ENCODE data around the gene ELMO1. TPM values are rescaled to one million over a fixed set of nuclear protein-coding genes. Genes with fewer than 3 reads are reported as not detected.

ELMO1 gene
- total and polyA plus RNA-seq, 2 donors from 2014 or later: 6.0 to 35.4 TPM

GRCh38 chr7:37150856-37151255 lies 297.8 kb downstream of the ELMO1 start:
- no peak for FAIRE-seq
- Histone ChIP-seq H3K9ac (ENCODE audit: low read length in 3 of 3) (no peak overlapping the region), H3K4me3 (ENCODE audit: low read length in 3 of 3) (no peak overlapping the region), H3K36me3 (ENCODE audit: control insufficient read depth in 2 of 3, insufficient read depth in 3 of 3, low read length in 3 of 3) (no peaks in the 10 kb centered on the region), H3K27ac (ENCODE audit: low read depth in 2 of 2, low read length in 2 of 2) (no peak overlapping the region), H3K27me3 (ENCODE audit: control insufficient read depth, insufficient read depth, low read length) (no peaks in the 10 kb centered on the region), H3K4me1 (ENCODE audit: control insufficient read depth in 2 of 3, insufficient read depth in 2 of 3, low read depth in 1 of 3, low read length in 3 of 3) (peaks cover 0 to 3% (median 0%) of the 10 kb centered on the region in 3 donors), H3K9me3 (ENCODE audit: control insufficient read depth in 2 of 3, insufficient read depth in 1 of 3, low read length in 3 of 3) (no peaks in the 10 kb centered on the region)
- no peak for DNase-seq
- intact Hi-C loops (cut with DNase I): no loop called here
- TF ChIP-seq, protein P1, sequence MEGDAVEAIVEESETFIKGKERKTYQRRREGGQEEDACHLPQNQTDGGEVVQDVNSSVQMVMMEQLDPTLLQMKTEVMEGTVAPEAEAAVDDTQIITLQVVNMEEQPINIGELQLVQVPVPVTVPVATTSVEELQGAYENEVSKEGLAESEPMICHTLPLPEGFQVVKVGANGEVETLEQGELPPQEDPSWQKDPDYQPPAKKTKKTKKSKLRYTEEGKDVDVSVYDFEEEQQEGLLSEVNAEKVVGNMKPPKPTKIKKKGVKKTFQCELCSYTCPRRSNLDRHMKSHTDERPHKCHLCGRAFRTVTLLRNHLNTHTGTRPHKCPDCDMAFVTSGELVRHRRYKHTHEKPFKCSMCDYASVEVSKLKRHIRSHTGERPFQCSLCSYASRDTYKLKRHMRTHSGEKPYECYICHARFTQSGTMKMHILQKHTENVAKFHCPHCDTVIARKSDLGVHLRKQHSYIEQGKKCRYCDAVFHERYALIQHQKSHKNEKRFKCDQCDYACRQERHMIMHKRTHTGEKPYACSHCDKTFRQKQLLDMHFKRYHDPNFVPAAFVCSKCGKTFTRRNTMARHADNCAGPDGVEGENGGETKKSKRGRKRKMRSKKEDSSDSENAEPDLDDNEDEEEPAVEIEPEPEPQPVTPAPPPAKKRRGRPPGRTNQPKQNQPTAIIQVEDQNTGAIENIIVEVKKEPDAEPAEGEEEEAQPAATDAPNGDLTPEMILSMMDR (IDR thresholded peaks at IDR 0.05; ENCODE audit: borderline replicate concordance, extremely low read depth, insufficient read depth): no peak

DNA sequence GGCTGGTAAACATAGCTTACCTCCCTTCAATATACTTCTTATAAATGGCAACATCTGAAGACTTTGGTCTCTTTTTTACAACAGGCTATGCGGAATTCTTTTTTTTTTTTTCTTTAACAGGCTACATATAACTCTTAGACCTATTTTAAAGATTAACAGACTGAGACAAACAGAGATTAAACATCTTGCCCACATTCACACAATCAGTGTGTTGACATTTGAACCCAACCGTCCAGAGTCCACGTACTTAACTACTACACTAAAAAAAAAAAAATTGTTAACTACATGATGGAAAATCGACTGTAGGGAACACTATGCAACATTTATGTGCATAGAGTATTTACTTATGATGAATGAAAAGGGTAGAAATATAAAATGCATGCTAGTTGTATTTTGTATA lies 298.5 kb downstream of the ELMO1 start:
- no peak overlapping the region for H3K27ac ChIP-seq (ENCODE audit: low read depth in 2 of 2, low read length in 2 of 2)
- H3K4me3 ChIP-seq (ENCODE audit: low read length in 3 of 3): no peak overlapping the region
- FAIRE-seq: peak; percentile 72
- no peaks in the 10 kb centered on the region for H3K36me3 ChIP-seq (ENCODE audit: control insufficient read depth in 2 of 3, insufficient read depth in 3 of 3, low read length in 3 of 3)
- H3K9ac ChIP-seq (ENCODE audit: low read length in 3 of 3): no peak overlapping the region
- DNase-seq: peak in 2 of 5 donors; percentile 5 to 14
- peaks cover 0 to 3% (median 0%) of the 10 kb centered on the region in 3 donors for H3K4me1 ChIP-seq (ENCODE audit: control insufficient read depth in 2 of 3, insufficient read depth in 2 of 3, low read depth in 1 of 3, low read length in 3 of 3)
- intact Hi-C loops (cut with DNase I): no loop called here
- TF ChIP-seq, protein P1 (IDR thresholded peaks at IDR 0.05; ENCODE audit: borderline replicate concordance, extremely low read depth, insufficient read depth): no peak
- no peaks in the 10 kb centered on the region for H3K27me3 ChIP-seq (ENCODE audit: control insufficient read depth, insufficient read depth, low read length)
- no peaks in the 10 kb centered on the region for H3K9me3 ChIP-seq (ENCODE audit: control insufficient read depth in 2 of 3, insufficient read depth in 1 of 3, low read length in 3 of 3)

DNA sequence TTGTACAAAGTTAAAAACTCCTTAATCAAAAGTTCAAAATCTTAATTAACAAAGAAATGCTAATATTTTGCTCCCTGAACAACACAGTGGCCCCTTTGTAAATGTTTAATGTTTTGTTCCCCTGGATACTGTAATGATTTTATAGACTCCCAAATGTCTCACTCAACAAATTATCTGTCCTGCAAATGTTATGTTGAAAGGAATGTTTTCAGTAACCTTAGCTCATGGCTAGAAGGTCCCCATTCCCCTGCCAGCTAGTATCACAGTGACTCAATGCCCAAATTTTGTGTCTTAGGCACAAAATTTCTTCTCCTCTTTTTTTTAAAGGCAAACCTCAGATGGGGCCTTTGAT lies 298.9 kb downstream of the ELMO1 start:
- Histone ChIP-seq H3K4me3 (ENCODE audit: low read length in 3 of 3) (no peak overlapping the region), H3K4me1 (ENCODE audit: control insufficient read depth in 2 of 3, insufficient read depth in 2 of 3, low read depth in 1 of 3, low read length in 3 of 3) (peaks cover 0 to 3% (median 0%) of the 10 kb centered on the region in 3 donors), H3K36me3 (ENCODE audit: control insufficient read depth in 2 of 3, insufficient read depth in 3 of 3, low read length in 3 of 3) (no peaks in the 10 kb centered on the region), H3K9me3 (ENCODE audit: control insufficient read depth in 2 of 3, insufficient read depth in 1 of 3, low read length in 3 of 3) (no peaks in the 10 kb centered on the region), H3K27me3 (ENCODE audit: control insufficient read depth, insufficient read depth, low read length) (no peaks in the 10 kb centered on the region), H3K9ac (ENCODE audit: low read length in 3 of 3) (no peak overlapping the region), H3K27ac (ENCODE audit: low read depth in 2 of 2, low read length in 2 of 2) (no peak overlapping the region)
- intact Hi-C loops (cut with DNase I): no loop called here
- DNase-seq (peak in 2 of 5 donors; percentile 9), FAIRE-seq (no peak)
- TF ChIP-seq, protein P1 (IDR thresholded peaks at IDR 0.05; ENCODE audit: borderline replicate concordance, extremely low read depth, insufficient read depth): no peak

Measured in kidney (tissue), 14 donors.